ENCODE data around the gene ASPN. TPM values are rescaled to one million over a fixed set of nuclear protein-coding genes. Genes with fewer than 3 reads are reported as not detected.

Gene ASPN
- total and polyA plus RNA-seq, 8 donors = 2.1 to 27.5 (median 5.2) TPM

DNA sequence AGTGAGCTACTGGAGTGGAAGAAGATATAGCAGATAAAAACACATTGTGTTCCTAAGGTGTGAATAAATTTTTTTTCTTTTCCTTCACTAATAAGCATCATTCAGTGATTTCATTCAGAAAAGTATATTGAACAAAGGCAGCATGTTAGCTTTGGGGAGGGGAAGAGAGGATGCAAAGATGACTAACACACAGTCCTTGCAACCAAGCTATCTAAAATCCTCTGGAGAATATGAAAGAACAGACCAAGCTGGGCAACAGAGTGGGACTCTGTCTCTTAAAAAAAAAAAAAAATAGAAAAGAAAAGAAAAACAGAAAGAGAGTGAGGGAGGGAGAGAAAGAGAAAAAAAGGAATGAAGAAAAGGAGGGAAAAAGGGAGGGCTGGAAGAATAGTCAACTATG lies 35.8 kb downstream of the ASPN start:
- H3K36me3 ChIP-seq = no peaks in the 10 kb centered on the region
- no peaks in the 10 kb centered on the region for H3K27me3 ChIP-seq
- TF ChIP-seq, protein P1, sequence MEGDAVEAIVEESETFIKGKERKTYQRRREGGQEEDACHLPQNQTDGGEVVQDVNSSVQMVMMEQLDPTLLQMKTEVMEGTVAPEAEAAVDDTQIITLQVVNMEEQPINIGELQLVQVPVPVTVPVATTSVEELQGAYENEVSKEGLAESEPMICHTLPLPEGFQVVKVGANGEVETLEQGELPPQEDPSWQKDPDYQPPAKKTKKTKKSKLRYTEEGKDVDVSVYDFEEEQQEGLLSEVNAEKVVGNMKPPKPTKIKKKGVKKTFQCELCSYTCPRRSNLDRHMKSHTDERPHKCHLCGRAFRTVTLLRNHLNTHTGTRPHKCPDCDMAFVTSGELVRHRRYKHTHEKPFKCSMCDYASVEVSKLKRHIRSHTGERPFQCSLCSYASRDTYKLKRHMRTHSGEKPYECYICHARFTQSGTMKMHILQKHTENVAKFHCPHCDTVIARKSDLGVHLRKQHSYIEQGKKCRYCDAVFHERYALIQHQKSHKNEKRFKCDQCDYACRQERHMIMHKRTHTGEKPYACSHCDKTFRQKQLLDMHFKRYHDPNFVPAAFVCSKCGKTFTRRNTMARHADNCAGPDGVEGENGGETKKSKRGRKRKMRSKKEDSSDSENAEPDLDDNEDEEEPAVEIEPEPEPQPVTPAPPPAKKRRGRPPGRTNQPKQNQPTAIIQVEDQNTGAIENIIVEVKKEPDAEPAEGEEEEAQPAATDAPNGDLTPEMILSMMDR (IDR thresholded peaks at IDR 0.05) = no peak
- intact Hi-C loops (cut with DNase I) = no loop called here
- H3K4me3 ChIP-seq = no peak overlapping the region
- no peak overlapping the region for H3K27ac ChIP-seq
- H3K9me3 ChIP-seq = peaks cover 0 to 5% of the 10 kb centered on the region in 2 donors
- no peak for DNase-seq
- H3K4me1 ChIP-seq = no peaks in the 10 kb centered on the region
- ATAC-seq = no peak

DNA sequence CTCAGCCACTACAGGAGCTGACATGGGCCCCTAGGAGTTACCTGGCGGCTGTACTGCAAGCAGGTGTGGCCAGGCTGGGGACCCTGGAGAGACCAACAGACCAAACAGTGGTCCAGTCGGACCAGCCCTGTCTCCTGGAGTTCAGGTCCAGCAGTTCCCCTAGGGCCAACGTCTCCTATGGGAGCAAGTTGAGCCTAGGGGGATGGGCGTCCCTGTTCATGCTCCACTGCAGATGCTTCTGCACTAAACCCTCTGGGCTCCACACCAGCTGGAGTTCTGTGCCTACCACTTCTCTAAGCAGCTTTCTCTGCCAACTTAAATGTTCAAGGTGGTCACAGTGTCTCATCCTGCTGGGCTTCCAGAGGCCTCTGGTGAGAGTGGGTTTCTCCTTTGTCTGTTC lies 37.5 kb downstream of the ASPN start:
- Histone ChIP-seq H3K27ac (no peak overlapping the region), H3K9me3 (peaks cover 0 to 3% of the 10 kb centered on the region in 2 donors), H3K4me3 (no peak overlapping the region), H3K27me3 (no peaks in the 10 kb centered on the region), H3K4me1 (no peaks in the 10 kb centered on the region), H3K36me3 (no peaks in the 10 kb centered on the region)
- TF ChIP-seq, protein P1 (IDR thresholded peaks at IDR 0.05) = no peak
- DNase-seq (no peak), ATAC-seq (no peak)
- intact Hi-C loops (cut with DNase I) = no loop called here

DNA sequence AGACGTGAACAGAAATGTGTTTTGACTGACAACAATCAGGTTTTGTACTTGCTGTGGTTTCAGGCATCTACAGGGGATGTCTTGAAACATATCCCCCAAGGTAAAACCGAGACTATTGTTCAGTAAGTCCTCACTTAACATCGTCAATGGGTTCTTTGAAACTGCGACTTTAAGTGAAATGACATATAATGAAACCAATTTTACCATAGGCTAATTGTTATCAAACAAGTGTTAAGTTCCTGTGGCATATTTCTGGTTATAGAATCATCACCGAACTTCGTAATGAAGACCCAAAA lies 41.6 kb downstream of the ASPN start:
- Histone ChIP-seq H3K9me3 (no peaks in the 10 kb centered on the region), H3K4me3 (no peak overlapping the region), H3K36me3 (no peaks in the 10 kb centered on the region), H3K27ac (no peak overlapping the region), H3K4me1 (no peaks in the 10 kb centered on the region), H3K27me3 (no peaks in the 10 kb centered on the region)
- no peak for DNase-seq
- ATAC-seq = no peak
- TF ChIP-seq, protein P1 (IDR thresholded peaks at IDR 0.05) = no peak
- intact Hi-C loops (cut with DNase I) = no loop called here

DNA sequence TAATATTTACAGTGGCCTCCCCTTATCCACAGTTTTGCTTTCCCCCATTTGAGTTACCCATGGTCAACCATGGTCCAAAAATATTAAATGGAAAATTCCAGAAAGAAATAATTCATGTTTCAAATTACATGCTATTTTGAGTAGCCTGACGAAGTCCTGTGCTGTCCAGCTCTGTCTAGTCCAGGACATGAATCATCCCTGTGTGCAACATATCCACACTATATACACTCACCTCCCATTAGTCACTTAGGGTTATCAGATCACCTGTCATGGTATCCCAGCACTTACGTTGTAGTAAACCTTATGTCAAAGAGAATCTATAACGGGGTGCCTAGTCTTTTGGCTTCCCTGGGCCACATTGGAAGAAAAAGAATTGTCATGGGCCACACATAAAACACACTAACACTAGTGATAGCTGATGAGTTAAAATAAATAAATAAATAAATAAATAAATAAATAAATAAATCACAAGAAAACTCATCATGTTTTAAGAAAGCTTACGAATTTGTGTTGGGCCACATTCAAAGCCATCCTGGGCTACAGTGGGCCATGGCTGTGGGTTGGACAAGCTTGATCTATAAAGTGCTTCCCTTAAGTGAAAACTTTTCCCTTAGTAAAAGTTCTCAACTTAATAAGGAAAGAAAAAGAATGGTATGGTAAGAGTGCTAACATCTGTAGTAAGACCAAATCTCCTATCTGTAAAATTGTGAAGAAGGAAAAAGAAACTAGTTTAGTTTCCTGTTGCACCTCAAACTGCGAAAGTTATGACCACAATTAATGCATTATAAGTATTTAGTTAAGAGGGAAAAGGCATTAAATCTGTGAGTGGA lies 42.2 kb downstream of the ASPN start:
- H3K27ac ChIP-seq = no peak overlapping the region
- H3K4me3 ChIP-seq = no peak overlapping the region
- no peaks in the 10 kb centered on the region for H3K4me1 ChIP-seq
- H3K27me3 ChIP-seq = no peaks in the 10 kb centered on the region
- H3K36me3 ChIP-seq = no peaks in the 10 kb centered on the region
- TF ChIP-seq, protein P1 (IDR thresholded peaks at IDR 0.05) = no peak
- ATAC-seq (no peak), DNase-seq (no peak)
- no peaks in the 10 kb centered on the region for H3K9me3 ChIP-seq
- intact Hi-C loops (cut with DNase I) = loop anchor here in 1 of 2 donors (10.0 kb wide), 1 partner anchor 95 kb away; no protein-coding TSS in a partner anchor

DNA sequence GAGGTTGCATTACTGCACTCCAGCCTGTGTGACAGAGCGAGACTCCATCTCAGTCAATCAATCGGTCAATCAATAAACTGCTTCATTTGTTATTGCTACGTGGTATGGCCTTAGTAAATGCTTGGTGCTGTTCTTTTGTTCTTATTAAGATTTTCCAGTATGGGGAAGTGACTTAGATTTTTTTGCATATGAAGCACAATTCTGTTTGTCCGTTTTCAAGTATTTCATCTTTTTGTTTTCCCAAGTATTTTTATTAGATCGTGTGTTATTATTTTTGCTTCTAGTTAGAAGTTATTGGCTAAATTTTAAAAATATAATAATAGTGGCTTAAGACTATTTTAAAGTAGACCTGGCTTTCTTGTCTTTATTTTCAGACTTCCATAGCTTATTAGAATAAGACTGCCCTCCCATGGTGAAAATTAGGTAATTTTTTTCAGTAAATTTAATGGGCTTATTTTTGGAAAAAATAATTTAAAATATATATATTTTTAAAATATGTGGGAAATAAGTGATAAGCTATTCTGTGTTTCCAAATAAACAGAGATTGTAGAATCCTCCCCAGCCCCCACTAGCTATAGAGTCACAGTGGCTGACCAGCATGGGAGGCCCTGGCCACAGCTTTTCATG lies 43.3 kb downstream of the ASPN start:
- Histone ChIP-seq H3K36me3 (no peaks in the 10 kb centered on the region), H3K27ac (no peak overlapping the region), H3K4me1 (no peaks in the 10 kb centered on the region), H3K9me3 (no peaks in the 10 kb centered on the region), H3K4me3 (no peak overlapping the region), H3K27me3 (no peaks in the 10 kb centered on the region)
- intact Hi-C loops (cut with DNase I) = loop anchor here in 1 of 2 donors (10.0 kb wide), 1 partner anchor 94 kb away; no protein-coding TSS in a partner anchor
- TF ChIP-seq, protein P1 (IDR thresholded peaks at IDR 0.05) = peak in 1 of 2 donors; percentile 11
- no peak for DNase-seq
- ATAC-seq = no peak
